NOMO-1 treated with dmso at 0.1 percent for 144 hours (cell line): ENCODE measurements around the gene ADAMTS20.
A peak's percentile ranks its signal among the peaks of the same experiment; 100 is the strongest.

ENCODE experiments used
- DNase-seq: peaks from one replicate; lab custom pipeline; 2025; ENCODE audit not compliant: unreplicated experiment; lab: John Stamatoyannopoulos, UW

ADAMTS20 gene

GRCh38 chr12:43317156-43317555, 234.8 kb downstream of the ADAMTS20 start:
- DNase-seq: no peak

- no peak for DNase-seq
Measured at GRCh38 chr12:43316520-43316919, 235.5 kb downstream of the ADAMTS20 start.

GRCh38 chr12:43315961-43316360, 236.0 kb downstream of the ADAMTS20 start:
- DNase-seq: no peak

GRCh38 chr12:43312991-43313505, 239.0 kb downstream of the ADAMTS20 start:
- peak; percentile 56 for DNase-seq

GRCh38 chr12:43310596-43310995, 241.4 kb downstream of the ADAMTS20 start:
- DNase-seq: no peak

- no peak for DNase-seq
Measured at GRCh38 chr12:43309959-43310358, 242.0 kb downstream of the ADAMTS20 start.

- DNase-seq: no peak
Measured at GRCh38 chr12:43308776-43309175, 243.2 kb downstream of the ADAMTS20 start.

- DNase-seq: no peak
Measured at GRCh38 chr12:43307126-43307525, 244.9 kb downstream of the ADAMTS20 start.

- peak; percentile 52 for DNase-seq
Measured at GRCh38 chr12:43306066-43306465, 245.9 kb downstream of the ADAMTS20 start.

GRCh38 chr12:43305065-43305464, 246.9 kb downstream of the ADAMTS20 start:
- DNase-seq: no peak
